GM18498 (cell line): ENCODE data around the gene CNTNAP2.

Experiments
- ATAC-seq: cut with Tn5 transposase; IDR thresholded peaks from one replicate; pipeline ENCODE4 v1.9.1; 2021; ENCODE audit warnings: mild to moderate bottlenecking, moderate library complexity; ENCODE audit not compliant: unreplicated experiment

The CNTNAP2 gene

GRCh38 chr7:147878912-147879661 lies 1762.5 kb downstream of the CNTNAP2 start:
- no peak for ATAC-seq

- ATAC-seq = no peak
Measured at GRCh38 chr7:147885869-147886268, 1769.3 kb downstream of the CNTNAP2 start.

GRCh38 chr7:147894271-147894670 lies 1777.7 kb downstream of the CNTNAP2 start:
- ATAC-seq = no peak

GRCh38 chr7:147896121-147896520 lies 1779.5 kb downstream of the CNTNAP2 start:
- no peak for ATAC-seq

- ATAC-seq = no peak
Measured at GRCh38 chr7:147903536-147904218, 1787.1 kb downstream of the CNTNAP2 start.

GRCh38 chr7:147904219-147904576 lies 1787.6 kb downstream of the CNTNAP2 start:
- ATAC-seq = no peak

GRCh38 chr7:147909431-147910148 lies 1793.0 kb downstream of the CNTNAP2 start:
- ATAC-seq = no peak

GRCh38 chr7:147911201-147911601 lies 1794.6 kb downstream of the CNTNAP2 start:
- ATAC-seq = no peak

- ATAC-seq = no peak
Measured at GRCh38 chr7:147912291-147912690, 1795.7 kb downstream of the CNTNAP2 start.

GRCh38 chr7:147912946-147913638 lies 1796.5 kb downstream of the CNTNAP2 start:
- ATAC-seq = no peak

- no peak for ATAC-seq
Measured at GRCh38 chr7:147915781-147916180, 1799.2 kb downstream of the CNTNAP2 start.

GRCh38 chr7:147916573-147916972 lies 1800.0 kb downstream of the CNTNAP2 start:
- no peak for ATAC-seq

GRCh38 chr7:147923841-147924240 lies 1807.2 kb downstream of the CNTNAP2 start:
- no peak for ATAC-seq

- ATAC-seq = no peak
Measured at GRCh38 chr7:147937428-147937827, 1820.8 kb downstream of the CNTNAP2 start.

- ATAC-seq = no peak
Measured at GRCh38 chr7:147941381-147941780, 1824.8 kb downstream of the CNTNAP2 start.

- ATAC-seq = no peak
Measured at GRCh38 chr7:147944321-147944720, 1827.7 kb downstream of the CNTNAP2 start.

- ATAC-seq = no peak
Measured at GRCh38 chr7:147952918-147953317, 1836.3 kb downstream of the CNTNAP2 start.

- no peak for ATAC-seq
Measured at GRCh38 chr7:147968046-147968610, 1851.5 kb downstream of the CNTNAP2 start.

GRCh38 chr7:147971606-147972110 lies 1855.1 kb downstream of the CNTNAP2 start:
- ATAC-seq = no peak

GRCh38 chr7:147978201-147978600 lies 1861.6 kb downstream of the CNTNAP2 start:
- ATAC-seq = no peak

- no peak for ATAC-seq
Measured at GRCh38 chr7:147978651-147979050, 1862.0 kb downstream of the CNTNAP2 start.
